ENCODE data around the gene SORCS2.

DNA sequence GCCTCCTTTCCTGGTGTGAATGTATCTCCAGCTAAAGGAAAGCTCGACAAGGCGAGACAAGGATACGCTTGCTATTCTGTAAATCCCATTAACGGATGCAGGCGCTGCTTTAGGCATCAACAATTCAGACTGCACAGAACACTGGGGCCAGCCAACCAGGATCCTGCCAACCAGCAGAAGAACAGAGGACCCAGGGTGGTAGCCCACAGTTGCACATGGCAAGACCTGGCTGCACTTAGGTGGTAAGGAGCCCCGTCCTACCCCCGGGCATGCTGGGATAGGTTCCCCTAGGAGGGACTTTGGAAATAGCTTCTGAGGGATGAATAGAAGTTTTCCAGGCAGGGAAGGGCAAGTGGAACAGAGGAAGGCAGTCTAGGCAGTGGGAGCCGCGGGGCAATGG lies 221.7 kb downstream of the SORCS2 start:
- TF ChIP-seq CTCF (IDR thresholded peaks at IDR 0.05 in 4 of 5, conservative IDR thresholded peaks at IDR 0.05 in 1 of 5) (no peak), POLR2A (IDR thresholded peaks at IDR 0.05) (no peak)

Data from gastrocnemius medialis (tissue), 4 donors.